T-helper 2 cell treated with Interferon-gamma antibody and Interleukin-4, amounts not matched to agents 5 μg/mL and 100 μg/mL, for 36 hours (primary cell): Measurements from ENCODE around the gene LZTFL1.
"Not testable (repeated sequence)": the region's sequence is repeated elsewhere in the genome, so short reads cannot be mapped to it uniquely, and the experiment has no call there.

ENCODE experiments used
- DNase-seq: peaks from one replicate; pipeline ENCODE4 v3.0.0; 2021; ENCODE audit warnings: low spot score
- H3K27ac Mint-ChIP-seq: one replicate; pipeline ENCODE4 v1.8.0; 2021; ENCODE audit warnings: mild to moderate bottlenecking, mixed read lengths
- H3K27me3 Mint-ChIP-seq: one replicate; pipeline ENCODE4 v1.8.0; 2021; ENCODE audit warnings: low read depth, mixed read lengths
- H3K36me3 Mint-ChIP-seq: one replicate; pipeline ENCODE4 v1.8.0; 2021; ENCODE audit warnings: low read depth, mixed read lengths
- H3K4me1 Mint-ChIP-seq: one replicate; pipeline ENCODE4 v1.8.0; 2021; ENCODE audit warnings: low read depth, mixed read lengths
- H3K4me3 Mint-ChIP-seq: one replicate; pipeline ENCODE4 v1.8.0; 2022; ENCODE audit warnings: mild to moderate bottlenecking, moderate library complexity, mixed read lengths
- H3K9me3 Mint-ChIP-seq: one replicate; pipeline ENCODE4 v1.8.0; 2021; ENCODE audit warnings: mixed read lengths

Gene LZTFL1

GRCh38 chr3:45873036-45873435, 31.1 kb upstream of the LZTFL1 start:
- Mint-ChIP-seq H3K27ac (no peak overlapping the region), H3K27me3 (peaks cover 73% of the 10 kb centered on the region)

DNA sequence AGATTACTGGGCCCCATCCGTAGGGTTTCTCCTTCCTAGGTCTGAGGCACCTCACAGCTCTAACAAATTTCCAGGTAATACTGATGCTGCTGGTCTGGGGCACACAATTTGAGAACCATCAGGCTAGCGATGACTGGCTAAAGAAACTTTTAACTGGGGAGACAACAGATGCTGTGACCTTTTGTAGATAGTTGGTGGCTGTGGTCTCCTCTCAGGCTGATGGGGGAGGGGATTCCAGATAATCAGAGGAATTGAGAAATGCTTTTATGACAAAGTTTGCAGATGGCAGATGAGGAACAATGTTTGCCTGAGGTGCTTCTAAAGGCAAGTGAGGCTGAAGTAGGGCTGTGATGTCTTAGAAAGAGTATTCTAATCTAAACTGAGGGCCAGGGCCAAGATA, 30.6 kb upstream of the LZTFL1 start:
- Mint-ChIP-seq H3K4me1 (peaks cover 17% of the 10 kb centered on the region), H3K27me3 (peaks cover 75% of the 10 kb centered on the region), H3K36me3 (no peaks in the 10 kb centered on the region), H3K4me3 (no peak overlapping the region), H3K27ac (no peak overlapping the region), H3K9me3 (no peaks in the 10 kb centered on the region)
- no peak for DNase-seq

More at GRCh38 chr3:45873036-45873435, 31.1 kb upstream of the LZTFL1 start:
- peaks cover 17% of the 10 kb centered on the region for H3K4me1 Mint-ChIP-seq
- H3K36me3 Mint-ChIP-seq, result no peaks in the 10 kb centered on the region
- H3K4me3 Mint-ChIP-seq, result no peak overlapping the region
- DNase-seq, result no peak
- no peaks in the 10 kb centered on the region for H3K9me3 Mint-ChIP-seq

DNA sequence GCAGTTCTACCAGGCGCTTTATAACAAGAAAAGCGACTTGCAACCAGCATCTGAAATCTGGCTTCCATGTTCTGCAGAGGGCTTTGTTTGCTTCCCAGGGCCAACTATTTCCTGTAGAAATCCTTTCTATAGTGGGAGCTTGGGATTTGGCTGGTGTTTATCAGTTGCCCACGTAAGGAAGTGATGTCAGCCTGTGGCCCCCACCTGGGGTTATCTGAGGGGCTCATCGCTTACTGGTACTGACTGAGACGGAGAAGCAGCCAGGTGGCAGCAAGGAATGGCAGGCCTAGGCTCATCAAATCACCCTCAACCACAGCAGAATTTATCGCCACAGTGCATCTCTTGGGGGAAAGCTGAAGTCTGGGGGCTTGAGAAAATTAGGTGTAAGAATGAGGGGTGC, 29.9 kb upstream of the LZTFL1 start:
- H3K27me3 Mint-ChIP-seq, result peaks cover 82% of the 10 kb centered on the region
- no peak overlapping the region for H3K4me3 Mint-ChIP-seq
- DNase-seq, result no peak
- no peaks in the 10 kb centered on the region for H3K9me3 Mint-ChIP-seq
- peaks cover 17% of the 10 kb centered on the region for H3K4me1 Mint-ChIP-seq
- H3K36me3 Mint-ChIP-seq, result no peaks in the 10 kb centered on the region
- H3K27ac Mint-ChIP-seq, result no peak overlapping the region

- H3K4me3 Mint-ChIP-seq, result peak overlapping the region; percentile 4
- peaks cover 82% of the 10 kb centered on the region for H3K27me3 Mint-ChIP-seq
- H3K36me3 Mint-ChIP-seq, result no peaks in the 10 kb centered on the region
- peak; percentile 53 for DNase-seq
- no peak overlapping the region for H3K27ac Mint-ChIP-seq
- H3K9me3 Mint-ChIP-seq, result no peaks in the 10 kb centered on the region
- peaks cover 26% of the 10 kb centered on the region for H3K4me1 Mint-ChIP-seq
These were observed 28.2 kb upstream of the LZTFL1 start for GRCh38 chr3:45870099-45870498.

DNA sequence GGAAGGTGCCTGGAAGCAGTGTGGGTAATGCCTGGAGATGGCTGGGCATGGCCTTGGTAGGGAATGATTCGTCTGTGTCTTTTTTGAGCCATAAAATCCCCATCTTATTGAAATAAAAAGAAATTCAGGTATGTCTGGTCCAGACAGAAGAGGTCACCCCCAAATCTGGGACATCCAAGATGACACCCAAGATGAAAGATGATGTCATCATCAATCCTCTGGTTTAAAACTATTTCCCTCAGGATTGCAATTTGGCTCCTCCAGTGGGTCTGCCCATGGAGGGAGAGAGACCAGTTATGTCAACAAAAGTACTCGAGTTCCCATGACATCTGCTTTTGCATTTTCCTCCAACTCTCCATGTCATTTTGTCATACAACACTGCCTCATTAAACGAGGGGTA, 27.7 kb upstream of the LZTFL1 start:
- no peak overlapping the region for H3K27ac Mint-ChIP-seq
- no peak for DNase-seq
- no peaks in the 10 kb centered on the region for H3K36me3 Mint-ChIP-seq
- no peaks in the 10 kb centered on the region for H3K9me3 Mint-ChIP-seq
- no peak overlapping the region for H3K4me3 Mint-ChIP-seq
- peaks cover 81% of the 10 kb centered on the region for H3K27me3 Mint-ChIP-seq
- peaks cover 29% of the 10 kb centered on the region for H3K4me1 Mint-ChIP-seq

GRCh38 chr3:45868650-45869049, 26.7 kb upstream of the LZTFL1 start:
- Mint-ChIP-seq H3K27me3 (peaks cover 73% of the 10 kb centered on the region), H3K4me1 (peaks cover 32% of the 10 kb centered on the region), H3K36me3 (peaks cover 3% of the 10 kb centered on the region), H3K4me3 (no peak overlapping the region), H3K27ac (no peak overlapping the region), H3K9me3 (peaks cover 3% of the 10 kb centered on the region)
- DNase-seq, result no peak

DNA sequence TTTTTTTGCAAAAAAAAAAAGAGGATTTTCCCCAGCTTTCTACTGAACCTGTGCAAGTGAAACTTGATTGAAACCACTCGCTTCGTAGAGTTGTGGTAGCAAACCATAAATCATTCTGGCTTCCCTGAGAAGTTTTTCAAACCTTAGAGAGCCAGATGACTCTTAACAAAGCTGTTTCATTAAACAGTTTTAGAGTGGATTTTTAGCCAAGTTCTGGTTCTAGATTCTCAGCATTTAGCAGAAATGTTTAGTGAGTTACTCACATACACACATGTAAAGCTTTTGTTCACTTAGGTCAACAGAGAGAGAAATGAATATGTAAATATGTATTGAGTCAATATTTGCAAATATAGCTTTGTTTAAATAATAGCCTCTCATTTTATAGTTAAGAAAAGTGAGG, 26.3 kb upstream of the LZTFL1 start:
- H3K36me3 Mint-ChIP-seq, result peaks cover 7% of the 10 kb centered on the region
- no peak for DNase-seq
- H3K27ac Mint-ChIP-seq, result no peak overlapping the region
- H3K4me3 Mint-ChIP-seq, result no peak overlapping the region
- H3K4me1 Mint-ChIP-seq, result peaks cover 34% of the 10 kb centered on the region
- peaks cover 75% of the 10 kb centered on the region for H3K27me3 Mint-ChIP-seq
- peaks cover 8% of the 10 kb centered on the region for H3K9me3 Mint-ChIP-seq

DNA sequence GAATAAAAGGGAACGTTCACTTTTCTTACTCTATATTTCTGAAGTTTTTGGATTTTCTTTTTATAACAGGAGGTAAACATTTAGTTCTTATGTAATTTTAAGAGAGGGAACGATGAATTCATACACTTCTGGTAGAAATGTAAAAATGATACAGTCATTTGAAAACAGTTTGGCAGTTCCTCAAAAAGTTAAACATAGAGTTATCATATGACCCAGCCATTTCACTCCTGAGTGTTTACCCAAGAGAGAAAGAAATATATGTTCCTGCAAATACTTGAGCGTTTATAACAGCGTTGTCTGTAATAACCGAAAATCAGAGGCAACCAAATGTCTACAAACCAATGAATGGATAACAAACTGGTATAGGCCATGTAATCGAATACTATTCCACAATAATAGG, 23.6 kb upstream of the LZTFL1 start:
- no peak overlapping the region for H3K4me3 Mint-ChIP-seq
- H3K27me3 Mint-ChIP-seq, result peaks cover 76% of the 10 kb centered on the region
- no peak overlapping the region for H3K27ac Mint-ChIP-seq
- peaks cover 13% of the 10 kb centered on the region for H3K9me3 Mint-ChIP-seq
- peaks cover 51% of the 10 kb centered on the region for H3K4me1 Mint-ChIP-seq
- no peak for DNase-seq
- H3K36me3 Mint-ChIP-seq, result peaks cover 11% of the 10 kb centered on the region

- H3K4me3 Mint-ChIP-seq, result peak overlapping the region; percentile 56
These were observed 23.0 kb upstream of the LZTFL1 start for GRCh38 chr3:45864760-45865519.

DNA sequence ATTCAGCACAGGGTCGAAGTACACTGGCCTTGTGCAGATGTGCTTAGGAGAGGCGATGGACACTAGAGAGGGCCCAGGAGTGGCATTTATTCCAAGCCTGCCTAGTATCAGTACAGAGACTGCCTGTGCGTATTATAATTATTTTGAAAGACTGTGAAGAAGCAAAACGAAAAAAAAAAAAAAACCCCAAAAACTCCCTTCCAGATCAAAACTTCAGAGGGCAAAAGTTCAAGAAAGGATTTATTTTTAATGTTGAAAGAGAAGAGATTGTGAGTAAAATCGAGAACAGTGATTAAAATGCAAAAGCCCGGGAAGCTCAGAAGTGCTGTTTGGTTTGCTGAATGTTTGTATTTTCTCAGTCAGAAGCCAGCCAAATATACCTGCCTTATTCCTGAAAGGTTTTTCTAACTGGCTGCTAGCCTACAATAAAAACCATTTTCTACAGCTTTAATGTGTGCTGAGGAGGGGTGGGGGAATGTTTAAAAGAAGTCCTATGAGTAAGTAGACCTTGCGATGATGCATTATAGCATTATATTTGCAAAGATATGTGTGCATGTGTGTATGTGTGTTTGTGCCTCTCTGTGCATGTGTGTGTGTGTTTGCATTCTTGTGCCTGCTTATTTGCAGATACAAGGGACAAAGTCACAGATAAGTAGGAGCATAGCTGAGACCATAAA, 19.3 kb upstream of the LZTFL1 start:
- Mint-ChIP-seq H3K27me3 (peaks cover 67% of the 10 kb centered on the region), H3K4me3 (peak overlapping the region; percentile 30), H3K36me3 (peaks cover 11% of the 10 kb centered on the region), H3K9me3 (peaks cover 23% of the 10 kb centered on the region), H3K27ac (peak overlapping the region; percentile 42), H3K4me1 (peaks cover 40% of the 10 kb centered on the region)
- peak; percentile 17 for DNase-seq

More at GRCh38 chr3:45864760-45865519, 23.0 kb upstream of the LZTFL1 start:
- Mint-ChIP-seq H3K4me1 (peaks cover 47% of the 10 kb centered on the region), H3K36me3 (peaks cover 11% of the 10 kb centered on the region), H3K9me3 (peaks cover 13% of the 10 kb centered on the region), H3K27me3 (peaks cover 75% of the 10 kb centered on the region), H3K27ac (peak overlapping the region; percentile 60)
- peak; percentile 59 for DNase-seq

GRCh38 chr3:45860481-45860880, 18.6 kb upstream of the LZTFL1 start:
- no peak overlapping the region for H3K4me3 Mint-ChIP-seq
- H3K9me3 Mint-ChIP-seq, result peaks cover 27% of the 10 kb centered on the region
- no peak overlapping the region for H3K27ac Mint-ChIP-seq
- H3K4me1 Mint-ChIP-seq, result peaks cover 34% of the 10 kb centered on the region
- peaks cover 11% of the 10 kb centered on the region for H3K36me3 Mint-ChIP-seq
- H3K27me3 Mint-ChIP-seq, result peaks cover 67% of the 10 kb centered on the region
- DNase-seq, result no peak

DNA sequence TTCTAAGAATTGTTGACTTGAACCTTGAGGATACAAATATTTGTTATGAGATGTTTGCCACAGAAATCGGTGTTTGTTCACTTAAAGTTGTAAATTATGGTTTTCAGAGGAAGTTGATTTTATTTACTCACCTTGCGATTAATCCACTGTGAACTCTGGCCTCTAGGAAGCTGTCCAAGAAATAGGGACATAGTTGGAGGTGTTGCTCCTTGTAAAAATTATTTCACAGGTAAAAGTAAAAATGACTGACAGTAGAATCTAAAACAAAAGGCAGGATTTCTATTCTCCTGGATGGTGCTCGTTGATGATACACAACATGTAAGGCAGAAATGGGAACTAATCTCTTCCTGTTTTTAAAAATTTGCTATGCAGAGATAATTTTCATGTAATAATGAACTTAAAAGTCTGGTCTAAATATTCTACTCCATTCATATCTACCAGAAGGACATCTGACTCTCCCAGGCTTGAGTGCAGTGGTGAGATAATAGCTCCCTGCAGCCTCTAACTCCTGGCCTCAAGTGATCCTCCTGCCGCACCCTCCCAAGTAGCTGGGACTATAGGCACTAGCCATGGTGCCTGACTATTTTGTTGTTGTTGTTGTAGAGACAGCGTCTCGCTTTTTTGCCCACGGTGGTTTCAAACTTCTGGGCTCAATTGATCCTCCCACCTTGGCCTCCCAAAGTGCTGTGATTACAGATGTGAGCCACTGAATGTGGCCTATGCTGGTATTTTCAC, 17.1 kb upstream of the LZTFL1 start:
- no peak for DNase-seq
- peaks cover 31% of the 10 kb centered on the region for H3K9me3 Mint-ChIP-seq
- H3K4me3 Mint-ChIP-seq, result no peak overlapping the region
- no peak overlapping the region for H3K27ac Mint-ChIP-seq
- peaks cover 25% of the 10 kb centered on the region for H3K4me1 Mint-ChIP-seq
- peaks cover 11% of the 10 kb centered on the region for H3K36me3 Mint-ChIP-seq
- H3K27me3 Mint-ChIP-seq, result peaks cover 73% of the 10 kb centered on the region

DNA sequence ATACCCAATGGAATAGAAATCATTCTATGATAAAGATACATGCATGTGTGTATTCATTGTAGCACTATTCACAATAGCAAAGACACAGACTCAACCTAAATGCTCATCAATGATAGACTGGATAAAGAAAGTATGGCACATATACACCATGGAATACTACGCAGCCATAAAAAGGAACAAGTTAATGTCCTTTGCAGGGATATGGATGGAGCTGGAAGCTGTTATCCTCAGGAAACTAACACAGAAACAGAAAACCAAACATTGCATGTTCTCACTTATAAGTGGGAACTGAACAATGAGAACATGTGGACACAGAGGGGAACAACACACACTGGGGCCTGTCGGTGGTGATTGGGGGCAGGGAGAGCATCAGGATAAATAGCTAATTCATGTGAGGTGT, 15.1 kb upstream of the LZTFL1 start:
- Mint-ChIP-seq H3K27me3 (peaks cover 71% of the 10 kb centered on the region), H3K4me1 (peaks cover 21% of the 10 kb centered on the region), H3K9me3 (peaks cover 19% of the 10 kb centered on the region)
- DNase-seq, H3K36me3 Mint-ChIP-seq, H3K4me3 Mint-ChIP-seq, H3K27ac Mint-ChIP-seq: not testable (repeated sequence)

GRCh38 chr3:45856323-45856722, 14.4 kb upstream of the LZTFL1 start:
- H3K4me3 Mint-ChIP-seq, H3K36me3 Mint-ChIP-seq, H3K27ac Mint-ChIP-seq, DNase-seq: not testable (repeated sequence)
- H3K9me3 Mint-ChIP-seq, result peaks cover 19% of the 10 kb centered on the region
- peaks cover 18% of the 10 kb centered on the region for H3K4me1 Mint-ChIP-seq
- peaks cover 69% of the 10 kb centered on the region for H3K27me3 Mint-ChIP-seq
